Panc1 (cell line): ENCODE measurements around the gene KRT85. TPM values are rescaled to one million over a fixed set of nuclear protein-coding genes. Genes with fewer than 3 reads are reported as not detected.

ENCODE experiments used
- ATAC-seq: fragments of 200-7000 bp; cut with Tn5 transposase; 2 replicates; pipeline ENCODE4 v1.9.1; 2020; ENCODE audit warnings: mild to moderate bottlenecking, moderate library complexity
- BruUV-seq: library from RNA; stranded (reverse); fragments of 400-500 nt; replicated peaks from 2 replicates; lab custom pipeline; 2021; lab: Mats Ljungman, UMichigan
- CTCF ChIA-PET: fragments of 300-600 bp; sonication (Branson Sonifier 250); formaldehyde crosslinking; loops from one replicate; lab custom pipeline; 2022; ENCODE audit warnings: antibody characterized with exemption; lab: Charles Lee
- POLR2A ChIA-PET: fragments of 300-600 bp; sonication (Branson Sonifier 250); formaldehyde crosslinking; loops from one replicate; lab custom pipeline; 2022; ENCODE audit warnings: antibody characterized with exemption; lab: Charles Lee
- DNase-seq: peaks from one replicate; pipeline ENCODE4 v3.0.0-alpha.2; 2010; ENCODE audit warnings: low read depth, low spot score
- H3K27ac ChIP-seq: 2 replicates; pipeline ENCODE4 v1.5.1; 2011; ENCODE audit warnings: mild to moderate bottlenecking, low read length, inconsistent platforms
- H3K27me3 ChIP-seq: fragments of 200-500 bp; sonication (Bioruptor generic); 2 replicates; pipeline ENCODE4 v1.6.0; 2014; ENCODE audit warnings: low read length, inconsistent platforms; ENCODE audit not compliant: control insufficient read depth, insufficient read depth
- H3K36me3 ChIP-seq: fragments of 200-500 bp; sonication (Bioruptor generic); 2 replicates; pipeline ENCODE4 v1.5.1; 2014; ENCODE audit warnings: inconsistent platforms, mild to moderate bottlenecking, low read length, moderate library complexity; ENCODE audit not compliant: control insufficient read depth, insufficient read depth
- H3K4me1 ChIP-seq: 2 replicates; pipeline ENCODE4 v1.5.1; 2011; ENCODE audit warnings: inconsistent platforms, mild to moderate bottlenecking, low read length, moderate library complexity; ENCODE audit not compliant: control insufficient read depth, insufficient read depth
- H3K4me3 ChIP-seq, 2 experiments: 2 replicates each; pipeline ENCODE4 v1.5.1; 2011 to 2012; ENCODE audit warnings: low read depth in 2 of 2, low read length in 2 of 2, mild to moderate bottlenecking in 2 of 2, inconsistent platforms in 1 of 2, moderate library complexity in 1 of 2
- H3K9me3 ChIP-seq: fragments of 200-500 bp; sonication (Bioruptor generic); 2 replicates; pipeline ENCODE4 v1.5.1; 2014; ENCODE audit warnings: low read depth, mild to moderate bottlenecking, inconsistent platforms, low read length, moderate library complexity; ENCODE audit not compliant: control insufficient read depth, insufficient read depth
- CTCF ChIP-seq: fragments of 450-650 bp; IDR thresholded peaks from 2 replicates; pipeline ENCODE4 v1.5.1; 2017; ENCODE audit warnings: mild to moderate bottlenecking
- POLR2AphosphoS5 ChIP-seq: IDR thresholded peaks from 2 replicates; pipeline ENCODE4 v1.6.1; 2012; ENCODE audit warnings: mild to moderate bottlenecking, low read depth, low read length, moderate library complexity
- SIN3A ChIP-seq: IDR thresholded peaks from 2 replicates; pipeline ENCODE4 v1.6.1; 2012; ENCODE audit warnings: low read depth, mild to moderate bottlenecking, low read length, moderate library complexity, borderline replicate concordance; ENCODE audit not compliant: insufficient read depth
- TCF7L2 ChIP-seq: IDR thresholded peaks from 2 replicates; pipeline ENCODE4 v1.6.1; 2011; ENCODE audit warnings: mild to moderate bottlenecking, low read depth, low read length, inconsistent platforms
- in situ Hi-C: cut with HindIII; loops from 2 replicates; pipeline ENCODE4 v1.10.0; 2016; ENCODE audit warnings: low sequenced_read_pairs, low pct_unique_long_range_greater_than_20kb
- intact Hi-C: fragments of 100-400 bp; cut with micrococcal nuclease; formaldehyde crosslinking; loops from one replicate; pipeline ENCODE4 v1.10.0; 2022; ENCODE audit not compliant: unreplicated experiment
- total RNA-seq: library from RNA; stranded (reverse); gene quantifications from one replicate; pipeline ENCODE4 v1.2.1, GENCODE V29; 2021; ENCODE audit not compliant: unreplicated experiment
- TF ChIP-seq, protein P1 (sequence below), 2 experiments: IDR thresholded peaks; 2 replicates each; pipeline ENCODE4 v1.6.1; 2011 to 2012; ENCODE audit warnings: low read depth in 2 of 2, control low read depth in 1 of 2, low read length in 1 of 2, mild to moderate bottlenecking in 1 of 2, moderate library complexity in 1 of 2; ENCODE audit not compliant: insufficient read depth in 1 of 2

KRT85 gene
- total RNA-seq, 1 experiment from 2014 or later, result not detected

GRCh38 chr12:52369809-52370208 lies 2.5 kb upstream of the KRT85 start:
- H3K36me3 ChIP-seq, result no peaks in the 10 kb centered on the region
- TF ChIP-seq POLR2AphosphoS5 (no peak), CTCF (no peak), SIN3A (no peak), TCF7L2 (no peak)
- TF ChIP-seq, protein P1, sequence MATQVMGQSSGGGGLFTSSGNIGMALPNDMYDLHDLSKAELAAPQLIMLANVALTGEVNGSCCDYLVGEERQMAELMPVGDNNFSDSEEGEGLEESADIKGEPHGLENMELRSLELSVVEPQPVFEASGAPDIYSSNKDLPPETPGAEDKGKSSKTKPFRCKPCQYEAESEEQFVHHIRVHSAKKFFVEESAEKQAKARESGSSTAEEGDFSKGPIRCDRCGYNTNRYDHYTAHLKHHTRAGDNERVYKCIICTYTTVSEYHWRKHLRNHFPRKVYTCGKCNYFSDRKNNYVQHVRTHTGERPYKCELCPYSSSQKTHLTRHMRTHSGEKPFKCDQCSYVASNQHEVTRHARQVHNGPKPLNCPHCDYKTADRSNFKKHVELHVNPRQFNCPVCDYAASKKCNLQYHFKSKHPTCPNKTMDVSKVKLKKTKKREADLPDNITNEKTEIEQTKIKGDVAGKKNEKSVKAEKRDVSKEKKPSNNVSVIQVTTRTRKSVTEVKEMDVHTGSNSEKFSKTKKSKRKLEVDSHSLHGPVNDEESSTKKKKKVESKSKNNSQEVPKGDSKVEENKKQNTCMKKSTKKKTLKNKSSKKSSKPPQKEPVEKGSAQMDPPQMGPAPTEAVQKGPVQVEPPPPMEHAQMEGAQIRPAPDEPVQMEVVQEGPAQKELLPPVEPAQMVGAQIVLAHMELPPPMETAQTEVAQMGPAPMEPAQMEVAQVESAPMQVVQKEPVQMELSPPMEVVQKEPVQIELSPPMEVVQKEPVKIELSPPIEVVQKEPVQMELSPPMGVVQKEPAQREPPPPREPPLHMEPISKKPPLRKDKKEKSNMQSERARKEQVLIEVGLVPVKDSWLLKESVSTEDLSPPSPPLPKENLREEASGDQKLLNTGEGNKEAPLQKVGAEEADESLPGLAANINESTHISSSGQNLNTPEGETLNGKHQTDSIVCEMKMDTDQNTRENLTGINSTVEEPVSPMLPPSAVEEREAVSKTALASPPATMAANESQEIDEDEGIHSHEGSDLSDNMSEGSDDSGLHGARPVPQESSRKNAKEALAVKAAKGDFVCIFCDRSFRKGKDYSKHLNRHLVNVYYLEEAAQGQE (IDR thresholded peaks at IDR 0.05; ENCODE audit: insufficient read depth in 1 of 2, low read depth in 2 of 2, low read length in 1 of 2), result no peak
- intact Hi-C loops, result loop anchor here (5.0 to 10.0 kb wide), 2 partner anchors 215 to 507 kb away; no protein-coding TSS in a partner anchor
- H3K4me3 ChIP-seq, result no peak overlapping the region
- no peaks in the 10 kb centered on the region for H3K27me3 ChIP-seq
- in situ Hi-C loops, result no loop called here
- H3K27ac ChIP-seq, result no peak overlapping the region
- BruUV-seq, result no TSS peak
- ATAC-seq, result no peak
- POLR2A ChIA-PET, result no interaction called here
- CTCF ChIA-PET, result no interaction called here
- no peaks in the 10 kb centered on the region; the same call in 1 of the 2 replicates for H3K4me1 ChIP-seq
- H3K9me3 ChIP-seq, result no peaks in the 10 kb centered on the region
- no peak for DNase-seq

- no TSS peak for BruUV-seq
- no peaks in the 10 kb centered on the region; the same call in 1 of the 2 replicates for H3K4me1 ChIP-seq
- in situ Hi-C loops, result no loop called here
- ChIA-PET CTCF (interaction anchor here (0.5 kb wide), 1 partner anchor 225 kb away, joined by 7 read pairs; no protein-coding TSS in a partner anchor), POLR2A (no interaction called here)
- DNase-seq (no peak), ATAC-seq (no peak)
- H3K9me3 ChIP-seq, result no peaks in the 10 kb centered on the region
- TF ChIP-seq, protein P1 (IDR thresholded peaks at IDR 0.05; ENCODE audit: insufficient read depth in 1 of 2, low read depth in 2 of 2, low read length in 1 of 2), result no peak
- no peak for TF ChIP-seq CTCF
- no peak for TF ChIP-seq POLR2AphosphoS5
- intact Hi-C loops, result no loop called here
- H3K27ac ChIP-seq, result no peak overlapping the region
- H3K36me3 ChIP-seq, result no peaks in the 10 kb centered on the region
- no peak overlapping the region for H3K4me3 ChIP-seq
- no peaks in the 10 kb centered on the region for H3K27me3 ChIP-seq
Measured at GRCh38 chr12:52369211-52369610, 1.9 kb upstream of the KRT85 start.
